HEK293 (cell line): ENCODE results near the gene DES.

ENCODE experiments used
- CTCF ChIA-PET: fragments of 350-600 bp; formaldehyde crosslinking; extraction: SDS; loops from one replicate; lab custom pipeline; 2021; ENCODE audit warnings: antibody characterized with exemption; lab: Yijun Ruan, JAX
- POLR2A ChIA-PET: fragments of 300-600 bp; formaldehyde crosslinking; extraction: SDS; loops from one replicate; lab custom pipeline; 2020; ENCODE audit warnings: antibody characterized with exemption, inconsistent platforms; lab: Yijun Ruan, JAX
- H3K27ac ChIP-seq: fragments of 200-500 bp; sonication (Bioruptor generic); 2 replicates; pipeline ENCODE4 v1.5.1; 2014; ENCODE audit warnings: low read depth, low read length, control low read depth, inconsistent platforms; ENCODE audit errors: extremely low read depth
- H3K36me3 ChIP-seq, 2 experiments: fragments of 200-500 bp in 1 of 2; sonication (Bioruptor generic) in 1 of 2; 1 replicate in 1 of 2; 2 replicates in 1 of 2; pipeline ENCODE4 v1.5.1; 2014 to 2017; ENCODE audit warnings: inconsistent platforms in 2 of 2, low read length in 2 of 2; ENCODE audit not compliant: control insufficient read depth in 2 of 2, insufficient read depth in 1 of 2
- H3K4me1 ChIP-seq: fragments of 200-500 bp; sonication (Bioruptor generic); 2 replicates; pipeline ENCODE4 v1.5.1; 2014; ENCODE audit warnings: mild to moderate bottlenecking, low read length, inconsistent platforms; ENCODE audit not compliant: control insufficient read depth, insufficient read depth
- H3K4me3 ChIP-seq: 2 replicates; pipeline ENCODE4 v1.5.1; 2011; ENCODE audit warnings: low read depth, mild to moderate bottlenecking, control low read depth, low read length, moderate library complexity
- H3K9me3 ChIP-seq: fragments of 200-500 bp; sonication (Bioruptor generic); 2 replicates; pipeline ENCODE4 v1.5.1; 2014; ENCODE audit warnings: low read depth, low read length, inconsistent platforms; ENCODE audit not compliant: control insufficient read depth, insufficient read depth
- GFI1B ChIP-seq: fragments of 450-650 bp; formaldehyde crosslinking; IDR thresholded peaks from 2 replicates; pipeline ENCODE4 v1.5.1; 2016; ENCODE audit warnings: missing biosample characterization, missing genetic modification characterization
- GLI2 ChIP-seq: fragments of 450-650 bp; formaldehyde crosslinking; IDR thresholded peaks from 2 replicates; pipeline ENCODE4; 2017; ENCODE audit warnings: missing biosample characterization, missing genetic modification characterization, low read depth, borderline replicate concordance
- KLF1 ChIP-seq: fragments of 450-650 bp; formaldehyde crosslinking; IDR thresholded peaks from 2 replicates; pipeline ENCODE4 v1.5.1; 2016; ENCODE audit warnings: missing biosample characterization, missing genetic modification characterization
- PRDM1 ChIP-seq: fragments of 450-650 bp; formaldehyde crosslinking; IDR thresholded peaks from 2 replicates; pipeline ENCODE4; 2016; ENCODE audit warnings: missing biosample characterization, missing genetic modification characterization
- SETDB1 ChIP-seq: IDR thresholded peaks from one replicate; pipeline ENCODE4 v1.6.1; 2017; ENCODE audit warnings: mild to moderate bottlenecking, low read length, moderate library complexity, mixed read lengths; ENCODE audit not compliant: insufficient read length
- SP2 ChIP-seq: fragments of 450-650 bp; formaldehyde crosslinking; IDR thresholded peaks from 2 replicates; pipeline ENCODE4 v1.5.1; 2016; ENCODE audit warnings: missing biosample characterization, missing genetic modification characterization
- ZBTB17 ChIP-seq: fragments of 450-650 bp; formaldehyde crosslinking; IDR thresholded peaks from 2 replicates; pipeline ENCODE4 v1.5.1; 2016; ENCODE audit warnings: missing biosample characterization, missing genetic modification characterization
- ZFHX2 ChIP-seq: fragments of 450-650 bp; formaldehyde crosslinking; conservative IDR thresholded peaks from 2 replicates; pipeline ENCODE4 v1.5.1; 2016; ENCODE audit warnings: missing biosample characterization, missing genetic modification characterization
- ZNF169 ChIP-seq: fragments of 450-650 bp; formaldehyde crosslinking; IDR thresholded peaks from 2 replicates; pipeline ENCODE4 v1.5.1; 2016; ENCODE audit warnings: missing biosample characterization, missing genetic modification characterization
- ZNF221 ChIP-seq: fragments of 450-650 bp; formaldehyde crosslinking; IDR thresholded peaks from 2 replicates; pipeline ENCODE4 v1.5.1; 2017; ENCODE audit warnings: missing biosample characterization, missing genetic modification characterization, borderline replicate concordance
- ZNF23 ChIP-seq: fragments of 450-650 bp; formaldehyde crosslinking; IDR thresholded peaks from 2 replicates; pipeline ENCODE4 v1.5.1; 2016; ENCODE audit warnings: missing biosample characterization, missing genetic modification characterization, borderline replicate concordance
- ZNF266 ChIP-seq: fragments of 450-650 bp; formaldehyde crosslinking; IDR thresholded peaks from 2 replicates; pipeline ENCODE4 v1.5.1; 2016; ENCODE audit warnings: missing biosample characterization, missing genetic modification characterization, low read depth
- ZNF391 ChIP-seq: fragments of 450-650 bp; formaldehyde crosslinking; IDR thresholded peaks from 2 replicates; pipeline ENCODE4 v1.5.1; 2016; ENCODE audit warnings: low read depth, missing biosample characterization, missing genetic modification characterization, borderline replicate concordance
- ZNF48 ChIP-seq: fragments of 450-650 bp; formaldehyde crosslinking; IDR thresholded peaks from 2 replicates; pipeline ENCODE4 v1.5.1; 2016; ENCODE audit warnings: missing biosample characterization, missing genetic modification characterization
- ZNF529 ChIP-seq: fragments of 450-650 bp; formaldehyde crosslinking; IDR thresholded peaks from 2 replicates; pipeline ENCODE4 v1.5.1; 2017; ENCODE audit warnings: missing genetic modification characterization, missing biosample characterization; ENCODE audit not compliant: insufficient replicate concordance
- ZNF600 ChIP-seq: fragments of 450-650 bp; formaldehyde crosslinking; IDR thresholded peaks from 2 replicates; pipeline ENCODE4 v1.5.1; 2016; ENCODE audit warnings: missing biosample characterization, missing genetic modification characterization
- ZNF610 ChIP-seq: fragments of 450-650 bp; formaldehyde crosslinking; IDR thresholded peaks from 2 replicates; pipeline ENCODE4 v1.5.1; 2016; ENCODE audit warnings: missing biosample characterization, missing genetic modification characterization, borderline replicate concordance
- ZNF629 ChIP-seq: fragments of 450-650 bp; formaldehyde crosslinking; IDR thresholded peaks from 2 replicates; pipeline ENCODE4 v1.5.1; 2017; ENCODE audit warnings: missing biosample characterization, missing genetic modification characterization
- ZNF785 ChIP-seq: fragments of 450-650 bp; formaldehyde crosslinking; IDR thresholded peaks from 2 replicates; pipeline ENCODE4 v1.5.1; 2016; ENCODE audit warnings: missing biosample characterization, missing genetic modification characterization
- ZNF830 ChIP-seq: fragments of 450-650 bp; IDR thresholded peaks from 2 replicates; pipeline ENCODE4 v1.5.0; 2018; ENCODE audit warnings: missing biosample characterization, missing genetic modification characterization, low read depth, mild to moderate bottlenecking, moderate library complexity
- TF ChIP-seq, protein P1 (sequence below): fragments of 450-650 bp; formaldehyde crosslinking; IDR thresholded peaks from 2 replicates; pipeline ENCODE4 v1.5.1; 2017; ENCODE audit warnings: missing biosample characterization, missing genetic modification characterization
- TF ChIP-seq, protein P2 (sequence below): fragments of 450-650 bp; formaldehyde crosslinking; IDR thresholded peaks from 2 replicates; pipeline ENCODE4 v1.5.1; 2016; ENCODE audit warnings: missing biosample characterization, missing genetic modification characterization
- TF ChIP-seq, protein P3 (sequence below): fragments of 450-650 bp; formaldehyde crosslinking; IDR thresholded peaks from 2 replicates; pipeline ENCODE4 v1.5.0; 2017; ENCODE audit warnings: missing biosample characterization, missing genetic modification characterization, borderline replicate concordance

The DES gene

DNA sequence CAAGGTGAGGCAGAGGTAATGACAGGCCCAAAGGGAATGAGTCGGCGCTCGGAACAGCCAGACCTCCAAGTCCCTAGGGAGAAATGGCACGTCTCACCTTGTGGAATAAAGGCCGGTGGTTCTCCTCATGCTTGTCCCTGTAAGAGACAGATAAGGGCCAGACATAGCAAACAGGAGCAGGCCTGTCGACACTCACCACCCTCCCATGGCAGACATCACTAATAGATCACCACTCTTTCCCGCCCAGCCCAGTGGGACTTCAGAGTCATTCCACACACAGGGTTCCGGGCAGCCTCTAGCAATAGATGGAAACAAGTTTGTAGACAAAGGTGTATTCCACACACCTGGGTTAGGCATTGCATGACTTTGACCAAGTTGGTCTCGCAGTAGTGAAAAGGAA is 36.7 kb upstream of the DES start:
- CTCF ChIA-PET = no interaction called here
- Histone ChIP-seq H3K4me1 (no peaks in the 10 kb centered on the region), H3K4me3 (no peak overlapping the region)
- TF ChIP-seq ZNF23 (tag by site-specific recombination) (peak; percentile 62; the same call in 1 of the 2 replicates), ZBTB17 (peak; percentile 77), ZNF529 (tag by site-specific recombination) (no peak), ZNF830 (tag by site-specific recombination) (no peak), SP2 (tag by site-specific recombination) (no peak)
- TF ChIP-seq, all 188 proteins: peak for 2
- POLR2A ChIA-PET = no interaction called here
- Histone ChIP-seq H3K36me3 (peaks cover 0 to 75% of the 10 kb centered on the region in 2 experiments; a peak in 2 of 3 replicates), H3K9me3 (no peaks in the 10 kb centered on the region), H3K27ac (no peak overlapping the region)

DNA sequence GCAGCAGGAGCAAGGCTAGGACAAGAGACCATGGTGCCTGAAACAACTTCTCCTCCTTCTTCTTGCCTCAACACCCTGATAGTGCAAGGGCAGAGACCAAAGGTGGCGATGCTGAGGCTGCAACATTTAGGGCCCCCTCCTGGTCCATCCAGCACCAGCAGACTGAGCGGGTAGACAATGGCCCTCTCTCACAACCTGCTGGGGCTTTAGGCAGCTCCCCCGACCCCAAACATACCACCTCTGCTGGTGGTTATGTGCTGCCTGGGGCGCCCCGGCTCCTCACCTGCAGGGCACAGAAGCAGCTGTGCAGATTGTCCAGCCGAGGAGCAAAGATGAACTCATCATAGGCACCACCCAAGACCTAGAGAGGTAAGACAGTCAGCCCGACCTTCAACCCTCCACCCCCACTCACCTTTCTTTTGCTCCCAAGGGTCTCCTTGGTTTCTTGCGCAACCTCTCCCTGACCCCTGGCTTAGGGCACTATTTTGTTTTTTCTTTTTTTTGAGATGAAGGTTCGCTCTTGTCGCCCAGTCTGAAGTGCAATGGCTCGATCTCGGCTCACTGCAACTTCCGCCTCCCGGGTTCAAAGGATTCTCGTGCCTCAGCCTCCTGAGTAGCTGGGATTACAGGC is 34.0 kb upstream of the DES start:
- Histone ChIP-seq H3K4me3 (no peak overlapping the region), H3K4me1 (peaks cover 6% of the 10 kb centered on the region), H3K9me3 (no peaks in the 10 kb centered on the region), H3K36me3 (peaks cover 0 to 64% of the 10 kb centered on the region in 2 experiments; a peak in 2 of 3 replicates), H3K27ac (no peak overlapping the region)
- TF ChIP-seq PRDM1 = no peak
- TF ChIP-seq ZNF391 (tag by site-specific recombination) = no peak
- no peak for TF ChIP-seq KLF1 (tag by site-specific recombination)
- no peak for TF ChIP-seq ZNF785
- TF ChIP-seq ZNF610 (tag by site-specific recombination) = no peak
- TF ChIP-seq, protein P1, sequence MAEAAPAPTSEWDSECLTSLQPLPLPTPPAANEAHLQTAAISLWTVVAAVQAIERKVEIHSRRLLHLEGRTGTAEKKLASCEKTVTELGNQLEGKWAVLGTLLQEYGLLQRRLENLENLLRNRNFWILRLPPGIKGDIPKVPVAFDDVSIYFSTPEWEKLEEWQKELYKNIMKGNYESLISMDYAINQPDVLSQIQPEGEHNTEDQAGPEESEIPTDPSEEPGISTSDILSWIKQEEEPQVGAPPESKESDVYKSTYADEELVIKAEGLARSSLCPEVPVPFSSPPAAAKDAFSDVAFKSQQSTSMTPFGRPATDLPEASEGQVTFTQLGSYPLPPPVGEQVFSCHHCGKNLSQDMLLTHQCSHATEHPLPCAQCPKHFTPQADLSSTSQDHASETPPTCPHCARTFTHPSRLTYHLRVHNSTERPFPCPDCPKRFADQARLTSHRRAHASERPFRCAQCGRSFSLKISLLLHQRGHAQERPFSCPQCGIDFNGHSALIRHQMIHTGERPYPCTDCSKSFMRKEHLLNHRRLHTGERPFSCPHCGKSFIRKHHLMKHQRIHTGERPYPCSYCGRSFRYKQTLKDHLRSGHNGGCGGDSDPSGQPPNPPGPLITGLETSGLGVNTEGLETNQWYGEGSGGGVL = no peak
- no peak for TF ChIP-seq ZNF48 (tag by site-specific recombination)
- no peak for TF ChIP-seq GLI2 (tag by site-specific recombination)
- TF ChIP-seq, protein P2, sequence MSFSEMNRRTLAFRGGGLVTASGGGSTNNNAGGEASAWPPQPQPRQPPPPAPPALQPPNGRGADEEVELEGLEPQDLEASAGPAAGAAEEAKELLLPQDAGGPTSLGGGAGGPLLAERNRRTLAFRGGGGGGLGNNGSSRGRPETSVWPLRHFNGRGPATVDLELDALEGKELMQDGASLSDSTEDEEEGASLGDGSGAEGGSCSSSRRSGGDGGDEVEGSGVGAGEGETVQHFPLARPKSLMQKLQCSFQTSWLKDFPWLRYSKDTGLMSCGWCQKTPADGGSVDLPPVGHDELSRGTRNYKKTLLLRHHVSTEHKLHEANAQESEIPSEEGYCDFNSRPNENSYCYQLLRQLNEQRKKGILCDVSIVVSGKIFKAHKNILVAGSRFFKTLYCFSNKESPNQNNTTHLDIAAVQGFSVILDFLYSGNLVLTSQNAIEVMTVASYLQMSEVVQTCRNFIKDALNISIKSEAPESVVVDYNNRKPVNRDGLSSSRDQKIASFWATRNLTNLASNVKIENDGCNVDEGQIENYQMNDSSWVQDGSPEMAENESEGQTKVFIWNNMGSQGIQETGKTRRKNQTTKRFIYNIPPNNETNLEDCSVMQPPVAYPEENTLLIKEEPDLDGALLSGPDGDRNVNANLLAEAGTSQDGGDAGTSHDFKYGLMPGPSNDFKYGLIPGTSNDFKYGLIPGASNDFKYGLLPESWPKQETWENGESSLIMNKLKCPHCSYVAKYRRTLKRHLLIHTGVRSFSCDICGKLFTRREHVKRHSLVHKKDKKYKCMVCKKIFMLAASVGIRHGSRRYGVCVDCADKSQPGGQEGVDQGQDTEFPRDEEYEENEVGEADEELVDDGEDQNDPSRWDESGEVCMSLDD (tag by site-specific recombination) = no peak
- TF ChIP-seq ZNF600 (tag by site-specific recombination) = no peak
- no peak for TF ChIP-seq ZFHX2 (tag by site-specific recombination)
- TF ChIP-seq SETDB1 = no peak
- no peak for TF ChIP-seq ZNF266 (tag by site-specific recombination)
- no peak for TF ChIP-seq ZNF169
- no peak for TF ChIP-seq ZNF221 (tag by site-specific recombination)
- TF ChIP-seq GFI1B (tag by site-specific recombination) = no peak
- TF ChIP-seq ZNF629 = no peak
- TF ChIP-seq, protein P3, sequence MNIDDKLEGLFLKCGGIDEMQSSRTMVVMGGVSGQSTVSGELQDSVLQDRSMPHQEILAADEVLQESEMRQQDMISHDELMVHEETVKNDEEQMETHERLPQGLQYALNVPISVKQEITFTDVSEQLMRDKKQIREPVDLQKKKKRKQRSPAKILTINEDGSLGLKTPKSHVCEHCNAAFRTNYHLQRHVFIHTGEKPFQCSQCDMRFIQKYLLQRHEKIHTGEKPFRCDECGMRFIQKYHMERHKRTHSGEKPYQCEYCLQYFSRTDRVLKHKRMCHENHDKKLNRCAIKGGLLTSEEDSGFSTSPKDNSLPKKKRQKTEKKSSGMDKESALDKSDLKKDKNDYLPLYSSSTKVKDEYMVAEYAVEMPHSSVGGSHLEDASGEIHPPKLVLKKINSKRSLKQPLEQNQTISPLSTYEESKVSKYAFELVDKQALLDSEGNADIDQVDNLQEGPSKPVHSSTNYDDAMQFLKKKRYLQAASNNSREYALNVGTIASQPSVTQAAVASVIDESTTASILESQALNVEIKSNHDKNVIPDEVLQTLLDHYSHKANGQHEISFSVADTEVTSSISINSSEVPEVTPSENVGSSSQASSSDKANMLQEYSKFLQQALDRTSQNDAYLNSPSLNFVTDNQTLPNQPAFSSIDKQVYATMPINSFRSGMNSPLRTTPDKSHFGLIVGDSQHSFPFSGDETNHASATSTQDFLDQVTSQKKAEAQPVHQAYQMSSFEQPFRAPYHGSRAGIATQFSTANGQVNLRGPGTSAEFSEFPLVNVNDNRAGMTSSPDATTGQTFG = no peak
- POLR2A ChIA-PET = no interaction called here
- CTCF ChIA-PET = interaction anchor here (0.6 to 1.2 kb wide), 3 partner anchors 20 to 345 kb away, joined by 3 to 4 read pairs (median 4); no protein-coding TSS in a partner anchor
